SKM-1 treated with dmso at 0.1 percent for 144 hours (cell line): Measurements from ENCODE around the gene FXN.
"Not testable (repeated sequence)": the region's sequence is repeated elsewhere in the genome, so short reads cannot be mapped to it uniquely, and the experiment has no call there.

ENCODE experiments used
- DNase-seq: peaks from one replicate; lab custom pipeline; 2025; ENCODE audit not compliant: unreplicated experiment; lab: John Stamatoyannopoulos, UW

The FXN gene

DNA sequence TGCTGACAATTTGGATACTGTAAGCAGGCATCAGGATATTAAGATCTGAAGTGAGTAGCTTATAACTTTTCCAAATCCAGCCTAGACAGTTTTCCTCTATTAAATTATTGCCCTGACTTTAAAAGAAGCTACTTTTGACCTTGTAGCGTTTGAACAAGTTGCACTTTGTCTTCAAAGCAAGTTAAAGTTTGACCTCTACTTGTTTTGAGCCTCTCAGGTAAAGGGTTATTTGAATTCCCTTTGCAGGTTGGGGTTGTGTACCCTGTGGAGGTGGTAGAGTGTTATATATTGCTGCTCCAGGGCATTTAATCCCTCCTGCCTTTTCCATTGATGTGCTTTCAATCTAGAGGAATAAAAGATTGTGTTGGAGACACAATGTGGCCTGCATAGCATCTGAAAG is 30.1 kb downstream of the FXN start:
- no peak for DNase-seq

DNA sequence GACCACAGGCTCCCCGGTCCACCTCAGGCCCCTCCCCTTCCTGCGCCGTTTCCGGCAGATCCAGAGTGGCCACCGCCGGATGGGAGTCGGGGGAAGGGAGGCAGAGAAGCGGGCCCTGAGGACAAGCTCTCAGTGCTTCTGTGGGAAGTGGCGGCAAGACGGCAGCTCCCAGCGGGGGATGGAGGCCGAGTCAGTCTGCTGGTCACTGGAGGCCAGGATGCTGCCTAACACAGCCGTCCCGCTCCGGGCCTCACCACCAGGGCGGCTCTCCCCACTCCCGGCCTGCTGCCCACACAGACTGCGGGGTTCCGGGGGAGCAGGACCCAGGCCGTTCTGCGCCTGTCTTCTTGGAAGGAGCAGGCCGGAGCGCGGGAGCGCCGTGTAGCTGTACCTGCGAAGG is 31.4 kb downstream of the FXN start:
- DNase-seq = no peak

DNA sequence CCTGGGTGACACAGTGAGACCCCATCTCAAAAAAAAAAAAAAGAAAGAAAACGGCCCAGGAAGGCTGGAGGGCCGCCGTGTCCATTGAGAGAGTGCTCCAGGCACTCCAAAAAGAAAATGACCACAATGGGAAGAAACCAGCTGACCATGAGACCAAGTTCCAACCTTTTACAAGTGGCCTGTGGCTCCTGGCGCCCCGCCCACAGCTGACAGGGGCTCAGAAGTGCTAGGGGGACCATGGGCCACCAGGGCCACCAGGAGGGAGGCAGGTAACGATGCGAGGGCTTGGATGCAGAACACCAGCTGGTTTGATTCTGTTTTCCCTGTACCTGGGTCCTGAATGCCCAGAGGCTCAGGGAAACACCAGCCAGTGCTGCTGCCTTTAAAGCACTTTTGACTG is 34.6 kb downstream of the FXN start:
- DNase-seq = no peak

DNA sequence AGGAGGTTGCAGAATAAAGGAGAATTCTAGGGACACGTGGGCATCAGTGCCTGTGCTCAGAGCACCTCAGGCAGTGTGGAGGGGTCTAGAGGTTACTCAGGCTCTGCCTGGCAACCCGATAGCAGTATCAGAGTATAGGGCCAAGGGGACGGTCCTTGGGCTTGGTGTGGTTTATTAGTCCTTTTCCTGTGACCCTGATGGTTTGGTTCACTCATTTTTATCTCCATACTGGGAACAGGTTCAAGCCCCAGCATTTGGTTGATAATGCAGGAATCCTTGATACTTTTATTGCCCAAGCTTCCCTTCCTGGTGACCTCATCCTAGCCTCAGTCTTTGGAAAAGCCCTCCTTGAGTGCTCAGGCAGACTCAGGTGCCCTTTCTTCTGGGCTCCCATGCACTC is 35.5 kb downstream of the FXN start:
- DNase-seq = no peak

DNA sequence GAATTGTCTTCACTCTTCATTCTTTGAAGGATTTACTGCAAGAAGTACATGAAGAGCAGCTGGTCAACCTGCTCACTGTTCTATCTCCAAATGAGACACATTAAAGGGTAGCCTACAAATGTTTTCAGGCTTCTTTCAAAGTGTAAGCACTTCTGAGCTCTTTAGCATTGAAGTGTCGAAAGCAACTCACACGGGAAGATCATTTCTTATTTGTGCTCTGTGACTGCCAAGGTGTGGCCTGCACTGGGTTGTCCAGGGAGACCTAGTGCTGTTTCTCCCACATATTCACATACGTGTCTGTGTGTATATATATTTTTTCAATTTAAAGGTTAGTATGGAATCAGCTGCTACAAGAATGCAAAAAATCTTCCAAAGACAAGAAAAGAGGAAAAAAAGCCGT is 37.6 kb downstream of the FXN start:
- no peak for DNase-seq

GRCh38 chr9:69074801-69075200 is 39.2 kb downstream of the FXN start:
- no peak for DNase-seq

GRCh38 chr9:69076550-69076949 is 41.0 kb downstream of the FXN start:
- no peak for DNase-seq

GRCh38 chr9:69078069-69078468 is 42.5 kb downstream of the FXN start:
- no peak for DNase-seq

DNA sequence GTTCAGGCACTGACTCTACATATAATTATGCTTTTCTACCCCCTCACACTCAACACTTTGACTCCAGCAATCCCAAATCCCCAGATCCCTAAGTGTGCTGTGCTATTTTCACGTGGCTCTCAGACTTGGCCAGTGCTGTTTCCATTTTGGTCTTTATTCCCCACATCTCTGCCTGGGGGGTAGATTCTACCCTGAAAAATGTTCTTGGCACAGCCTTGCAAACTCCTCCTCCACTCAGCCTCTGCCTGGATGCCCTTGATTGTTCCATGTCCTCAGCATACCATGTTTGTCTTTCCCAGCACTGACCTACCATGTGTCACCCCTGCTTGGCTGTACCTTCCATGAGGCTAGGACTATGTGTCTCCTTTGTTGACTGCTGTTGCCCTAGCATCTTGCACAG is 43.0 kb downstream of the FXN start:
- DNase-seq = no peak

DNA sequence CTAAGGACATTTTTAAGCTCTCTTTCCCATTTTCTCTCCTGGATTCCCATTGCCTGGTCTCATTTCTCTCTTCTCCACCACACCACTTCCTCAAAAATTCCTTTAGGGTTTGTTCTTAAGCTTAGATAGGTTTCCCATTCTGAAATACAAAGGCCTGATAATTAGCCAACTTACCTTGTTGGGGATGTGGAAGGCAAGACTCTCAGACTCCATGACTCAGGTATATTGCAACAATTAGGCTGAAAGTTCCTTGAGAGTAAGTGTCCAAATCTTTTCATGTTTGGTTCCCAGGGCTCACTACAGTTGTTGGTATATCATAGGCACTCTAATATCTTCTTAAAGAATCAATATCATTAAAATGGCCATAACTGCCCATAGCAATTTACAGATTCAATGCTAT is 43.6 kb downstream of the FXN start:
- DNase-seq = no peak

- no peak for DNase-seq
Observed at GRCh38 chr9:69081261-69081660, 45.7 kb downstream of the FXN start.

DNA sequence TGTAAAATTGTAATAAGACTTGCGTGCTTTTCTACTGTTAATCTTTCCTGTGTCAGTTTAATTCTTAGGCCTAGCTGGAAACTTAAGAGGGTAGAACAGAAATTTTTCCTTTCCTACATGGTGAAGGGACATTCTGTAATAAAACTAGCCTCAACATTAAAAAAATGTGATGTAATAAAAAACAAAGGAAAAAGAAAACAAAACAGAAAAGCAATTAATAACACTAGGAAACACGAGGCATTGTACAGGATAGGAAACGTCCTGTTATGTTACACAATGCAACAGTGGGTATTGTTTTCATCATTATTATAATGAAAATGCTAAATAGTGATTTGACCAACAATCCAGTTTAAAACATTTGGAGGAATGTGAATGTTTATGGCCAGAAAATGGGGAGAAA is 47.8 kb downstream of the FXN start:
- DNase-seq = no peak

- no peak for DNase-seq
Observed at GRCh38 chr9:69085569-69086283, 50.2 kb downstream of the FXN start.

GRCh38 chr9:69086312-69086711 is 50.8 kb downstream of the FXN start:
- no peak for DNase-seq

- DNase-seq = no peak
Observed at GRCh38 chr9:69086769-69087168, 51.2 kb downstream of the FXN start.

- DNase-seq = no peak
Observed at GRCh38 chr9:69089082-69089481, 53.5 kb downstream of the FXN start.

- DNase-seq = no peak
Observed at GRCh38 chr9:69089491-69089890, 53.9 kb downstream of the FXN start.

- no peak for DNase-seq
Observed at GRCh38 chr9:69090140-69090750, 54.7 kb downstream of the FXN start.

- no peak for DNase-seq
Observed at GRCh38 chr9:69090946-69091345, 55.4 kb downstream of the FXN start.

GRCh38 chr9:69093471-69094103 is 58.0 kb downstream of the FXN start:
- no peak for DNase-seq

DNA sequence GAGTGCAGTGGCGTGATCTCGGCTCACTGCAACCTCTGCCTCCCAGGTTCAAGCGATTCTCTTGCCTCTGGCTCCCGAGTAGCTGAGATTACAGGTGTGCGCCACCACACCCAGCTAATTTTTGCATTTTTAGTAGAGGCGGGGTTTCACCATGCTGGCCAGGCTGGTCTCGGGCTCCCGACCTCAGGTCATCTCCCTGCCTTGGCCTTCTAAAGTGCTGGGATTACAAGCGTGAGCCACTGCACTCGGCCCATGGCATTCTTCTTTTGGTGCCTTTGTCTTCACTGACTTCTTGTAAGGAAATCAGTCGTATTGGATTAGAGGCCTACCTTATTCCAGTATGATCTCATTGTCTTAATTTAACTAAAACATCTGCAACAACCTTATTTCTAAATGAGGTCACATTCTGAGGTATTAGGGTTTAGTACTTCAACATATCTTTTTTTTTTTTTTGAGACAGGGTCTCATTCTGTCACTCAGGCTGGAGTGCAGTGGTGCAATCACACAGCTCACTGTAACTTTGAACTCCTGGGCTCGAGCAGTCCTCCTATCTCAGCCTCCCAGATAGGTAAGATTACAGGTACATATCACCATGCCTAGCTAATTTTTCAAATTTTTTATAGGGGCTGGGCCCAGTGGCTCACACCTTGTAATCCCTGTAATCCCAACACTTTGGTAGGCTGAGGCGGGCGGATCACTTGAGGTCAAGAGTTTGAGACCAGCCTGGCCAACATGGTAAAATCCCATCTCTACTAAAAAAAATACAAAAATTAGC is 59.0 kb downstream of the FXN start:
- DNase-seq = not testable (repeated sequence)

GRCh38 chr9:69097064-69097463 is 61.5 kb downstream of the FXN start:
- DNase-seq = no peak
